Activated CD4-positive, CD25-positive, alpha-beta regulatory T cell treated with anti-CD3 and anti-CD28 coated beads, Interleukin-2, amount 50 U/mL, for 72 hours (primary cell): ENCODE measurements around the gene HERC4.

Experiments used
- DNase-seq: peaks from one replicate; pipeline ENCODE4 v3.0.0; 2021

HERC4 gene

DNA sequence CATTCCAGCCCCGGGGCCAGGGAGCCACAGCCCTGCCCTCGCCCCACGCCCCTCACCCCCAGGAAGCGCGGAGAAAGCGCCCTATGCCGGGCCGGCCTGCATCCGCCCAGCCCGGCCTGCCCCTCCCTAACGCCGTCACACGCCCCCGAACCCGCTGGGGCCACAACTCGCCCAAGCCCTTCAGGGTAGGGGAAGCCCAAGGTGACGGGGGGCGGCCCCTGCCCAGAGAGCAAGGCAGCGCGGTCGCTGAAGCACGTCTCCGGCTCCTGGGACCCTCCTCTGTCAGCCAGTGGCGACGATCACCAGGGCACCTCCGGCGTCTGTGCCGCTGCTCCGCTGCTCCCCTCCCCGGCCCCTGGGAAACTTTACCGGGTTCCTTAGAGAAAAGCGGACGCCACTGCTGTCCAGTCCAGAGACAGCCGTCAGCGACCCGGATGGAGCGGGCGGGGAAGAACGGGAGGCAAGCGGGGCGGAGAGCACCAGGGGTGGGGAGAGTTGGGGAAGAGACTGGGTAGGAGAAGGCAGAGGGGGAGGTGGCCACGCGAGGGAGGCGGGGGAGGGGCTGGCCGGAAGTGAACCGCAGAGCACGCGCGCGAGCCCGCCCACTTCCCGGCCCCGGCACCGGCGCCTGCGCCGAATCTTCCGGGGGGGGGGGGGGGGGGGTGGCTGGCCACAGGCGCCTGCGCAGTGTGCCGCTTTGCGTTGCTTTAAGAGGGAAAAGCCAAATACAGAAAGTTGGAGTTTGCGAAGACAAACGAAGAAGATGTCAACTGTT, at the start of gene HERC4:
Gene HERC4, minus strand, starts transcription at position 509 of the 775 bp plus-strand sequence. CDS start 2,175 bp downstream, outside the sequence.
- DNase-seq: peak; percentile 88

- no peak for DNase-seq
Observed at GRCh38 chr10:68124718-68125117, 49.6 kb upstream of the HERC4 start.

GRCh38 chr10:68121852-68122251, 46.8 kb upstream of the HERC4 start:
- no peak for DNase-seq

GRCh38 chr10:68121020-68121743, 46.1 kb upstream of the HERC4 start:
- no peak for DNase-seq

- DNase-seq: no peak
Observed at GRCh38 chr10:68118657-68119056, 43.6 kb upstream of the HERC4 start.

- DNase-seq: no peak
Observed at GRCh38 chr10:68112837-68113236, 37.8 kb upstream of the HERC4 start.

DNA sequence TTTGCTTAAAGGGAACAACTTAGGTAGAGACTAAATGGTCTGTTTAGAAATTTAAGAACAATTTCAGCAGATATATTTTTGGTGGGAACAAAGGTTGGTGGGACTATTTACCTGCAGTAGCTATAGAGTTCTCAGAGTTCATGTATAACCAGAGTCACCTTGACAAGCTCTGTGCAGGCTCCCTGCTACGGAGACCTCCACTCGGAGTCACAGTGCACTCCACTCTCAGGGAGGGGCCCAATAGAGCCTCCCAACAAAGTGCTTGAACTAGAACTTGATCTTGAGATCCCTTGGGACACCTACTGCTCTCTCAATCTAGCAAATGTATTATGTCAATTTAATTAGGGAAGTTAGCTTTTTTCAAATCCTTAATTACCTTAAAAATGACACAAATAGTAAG, 36.5 kb upstream of the HERC4 start:
- DNase-seq: no peak

- DNase-seq: no peak
Observed at GRCh38 chr10:68110027-68110426, 34.9 kb upstream of the HERC4 start.

DNA sequence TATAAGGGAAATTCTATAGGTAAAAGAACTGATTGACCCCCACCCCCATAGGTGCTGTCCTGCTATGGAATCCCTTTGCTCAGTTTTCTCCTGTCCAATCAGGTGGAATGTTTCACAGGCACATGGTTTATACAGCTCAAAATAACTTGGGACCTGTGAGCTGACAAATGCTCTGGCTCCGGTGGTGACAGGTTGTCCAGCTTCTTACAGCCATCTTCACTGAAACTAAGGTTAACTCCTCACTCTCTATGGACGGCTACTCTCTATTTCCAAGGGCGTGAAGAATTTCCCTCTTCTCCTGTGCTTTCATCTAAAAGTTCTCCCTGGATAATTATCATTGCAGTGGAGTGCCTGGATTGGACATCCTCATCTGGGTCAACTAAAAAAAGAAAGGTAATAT, 34.2 kb upstream of the HERC4 start, which contains the start of gene MYPN:
Gene MYPN, plus strand, starts transcription at position 158 of the 400 bp plus-strand sequence. CDS start 11,951 bp downstream, outside the sequence.
- DNase-seq: no peak

GRCh38 chr10:68108653-68109052, 33.6 kb upstream of the HERC4 start:
- DNase-seq: no peak

DNA sequence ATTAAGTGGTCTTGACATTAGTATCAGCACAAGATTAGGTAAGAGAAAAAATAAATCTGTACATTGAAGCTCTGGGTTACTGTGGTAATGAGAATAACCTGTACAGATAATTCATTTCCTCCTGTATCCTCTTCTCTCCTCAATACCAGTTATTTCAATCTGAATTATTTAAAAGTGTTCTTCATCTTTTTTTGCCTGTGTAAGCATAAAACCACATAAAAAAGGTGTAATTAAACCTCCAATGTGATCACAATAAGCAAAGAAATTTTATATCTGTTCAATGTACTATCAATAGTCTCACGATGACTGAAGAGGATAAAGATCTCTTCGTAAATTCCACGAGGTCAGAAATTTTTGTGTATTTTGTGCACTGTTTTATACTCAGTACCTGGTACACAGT, 33.0 kb upstream of the HERC4 start:
- no peak for DNase-seq

DNA sequence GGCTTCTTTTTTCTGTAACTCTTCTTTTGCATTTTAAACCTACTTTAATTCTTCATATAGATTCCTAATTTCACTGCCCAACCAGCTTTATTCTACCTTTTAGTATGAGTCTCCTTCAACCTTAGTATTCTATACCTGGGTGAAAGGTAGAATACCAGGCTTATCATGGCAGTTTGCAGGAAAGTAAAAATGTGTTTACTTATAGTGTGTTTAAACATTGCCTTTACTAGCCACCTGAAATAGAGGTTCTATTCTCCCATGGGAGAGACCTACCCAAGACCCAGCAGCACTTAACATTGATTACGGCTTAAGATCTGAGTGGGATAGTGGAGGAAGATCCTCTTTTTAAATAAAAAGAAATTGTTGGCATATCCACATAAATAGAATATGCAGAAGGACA, 32.6 kb upstream of the HERC4 start:
- no peak for DNase-seq

- no peak for DNase-seq
Observed at GRCh38 chr10:68106656-68107055, 31.6 kb upstream of the HERC4 start.

DNA sequence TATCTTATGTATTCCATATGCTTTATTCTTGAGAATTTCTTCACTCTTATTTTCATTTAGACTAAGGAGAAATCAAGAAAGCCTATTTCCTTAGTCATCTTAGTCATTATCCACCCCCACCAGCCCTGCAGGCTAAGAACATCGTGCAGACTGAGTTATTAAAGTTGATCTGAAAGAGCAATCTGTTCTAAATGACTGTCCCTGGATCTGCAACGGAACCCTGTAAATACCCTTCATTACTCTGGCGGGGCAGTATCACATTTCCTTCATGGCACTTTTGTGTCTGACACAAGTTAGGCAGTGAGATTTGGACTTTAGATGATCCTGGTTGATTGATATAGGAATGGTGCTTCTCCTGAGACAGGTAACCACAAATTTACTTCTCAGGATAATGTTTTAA, 30.7 kb upstream of the HERC4 start:
- no peak for DNase-seq

GRCh38 chr10:68103901-68104300, 28.8 kb upstream of the HERC4 start:
- no peak for DNase-seq

DNA sequence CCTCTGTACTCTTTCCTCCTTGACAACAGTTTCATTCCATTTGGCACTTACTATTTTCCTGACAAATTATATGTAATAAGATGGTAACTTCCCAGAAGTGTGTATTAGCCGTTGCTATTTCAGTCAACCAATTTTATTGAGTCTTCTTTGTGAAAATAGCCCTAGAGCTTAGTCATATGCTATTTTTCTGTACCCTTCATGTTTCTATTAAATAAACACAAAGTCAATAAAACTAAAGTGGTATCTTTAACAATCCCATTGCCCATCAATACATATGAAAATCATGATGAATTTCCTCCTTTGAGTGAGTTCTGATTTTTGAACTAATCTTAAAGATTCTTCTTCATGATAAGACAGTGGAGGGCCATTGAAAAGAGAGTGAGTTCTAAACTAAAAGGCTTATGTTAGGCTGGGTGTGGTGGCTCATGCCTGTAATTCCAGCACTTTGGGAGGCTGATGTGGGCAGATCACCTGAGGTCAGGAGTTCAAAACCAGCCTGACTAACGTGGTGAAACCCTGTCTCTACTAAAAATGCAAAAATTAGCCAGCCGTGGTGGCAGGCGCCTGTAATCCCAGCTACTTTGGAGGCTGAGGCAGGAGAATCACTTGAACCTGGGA, 28.3 kb upstream of the HERC4 start:
- DNase-seq: no peak

- DNase-seq: no peak
Observed at GRCh38 chr10:68101066-68101465, 26.0 kb upstream of the HERC4 start.

DNA sequence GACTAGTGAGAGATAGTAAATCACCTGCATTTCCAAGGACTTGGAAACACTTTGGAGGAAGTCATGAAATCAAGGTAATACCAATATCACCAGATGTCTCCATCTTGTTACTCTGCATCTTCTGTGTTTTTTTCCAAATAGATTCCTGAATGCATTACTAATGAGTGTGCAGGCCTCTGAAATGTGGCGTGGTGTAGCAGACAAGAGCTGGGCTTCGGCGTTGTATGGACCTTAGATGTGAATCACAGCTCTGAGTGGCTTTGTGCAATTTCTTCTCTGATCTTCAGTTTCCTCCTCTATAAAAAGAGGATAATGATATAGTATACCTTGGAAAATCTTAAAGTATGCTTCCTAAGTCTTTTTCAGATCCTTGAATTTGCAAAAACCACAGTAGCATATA, 24.7 kb upstream of the HERC4 start:
- DNase-seq: no peak

- no peak for DNase-seq
Observed at GRCh38 chr10:68096913-68097516, 21.9 kb upstream of the HERC4 start.

DNA sequence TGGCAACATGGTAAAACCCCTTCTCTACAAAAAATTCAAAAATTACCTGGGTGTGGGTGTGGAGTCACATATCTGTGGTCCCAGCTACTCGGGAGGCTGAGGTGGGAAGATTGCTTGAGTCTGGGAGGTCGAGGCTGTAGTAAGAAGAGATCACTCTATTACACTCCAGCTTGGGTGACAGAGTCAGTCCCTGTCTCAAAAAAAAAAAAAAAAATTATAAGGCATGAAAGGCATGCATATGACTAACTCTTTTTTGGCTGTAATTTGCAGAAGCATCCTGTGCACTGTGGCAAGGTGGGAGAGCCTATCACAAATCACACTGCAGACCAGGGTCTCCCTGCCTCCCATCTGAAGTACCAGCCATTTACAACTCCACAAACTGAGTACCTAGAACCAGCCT, 20.1 kb upstream of the HERC4 start:
- DNase-seq: no peak

DNA sequence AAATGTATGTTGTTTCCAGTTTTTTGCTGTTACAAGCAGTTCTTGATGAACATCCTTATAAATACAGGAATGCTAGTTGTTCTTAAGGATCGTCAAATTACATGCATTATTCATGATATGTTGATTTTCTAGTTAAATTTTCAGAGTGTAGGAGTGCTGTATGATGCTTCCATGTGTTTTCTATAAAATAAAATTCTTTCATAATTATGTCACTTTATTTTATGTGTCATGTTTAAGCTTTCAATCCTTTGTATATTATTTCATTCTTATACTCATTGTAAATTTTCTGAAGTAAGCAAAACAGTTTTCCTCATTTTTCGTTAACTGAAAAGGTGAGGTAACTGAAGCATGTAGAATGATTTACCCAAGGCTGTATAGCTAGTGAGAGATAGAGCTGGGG, 17.4 kb upstream of the HERC4 start:
- DNase-seq: no peak

DNA sequence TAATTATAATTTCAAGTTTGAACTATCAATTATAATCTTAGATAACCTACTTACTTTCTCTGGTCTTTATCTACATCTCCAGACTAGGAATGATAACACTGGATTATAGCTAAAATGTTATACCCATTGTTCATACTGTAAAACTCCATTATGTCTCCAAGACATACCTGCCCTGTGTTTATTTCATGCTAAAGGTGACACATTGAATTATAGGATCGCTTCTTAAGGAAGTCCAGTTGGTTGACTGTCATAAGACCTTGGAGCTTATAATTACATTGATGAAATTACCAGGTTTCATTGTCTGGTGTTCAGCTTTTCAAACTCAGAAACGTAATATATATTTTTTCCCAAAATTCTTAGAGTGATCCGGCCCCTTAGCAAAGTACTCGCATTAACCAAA, 15.5 kb upstream of the HERC4 start:
- DNase-seq: no peak

DNA sequence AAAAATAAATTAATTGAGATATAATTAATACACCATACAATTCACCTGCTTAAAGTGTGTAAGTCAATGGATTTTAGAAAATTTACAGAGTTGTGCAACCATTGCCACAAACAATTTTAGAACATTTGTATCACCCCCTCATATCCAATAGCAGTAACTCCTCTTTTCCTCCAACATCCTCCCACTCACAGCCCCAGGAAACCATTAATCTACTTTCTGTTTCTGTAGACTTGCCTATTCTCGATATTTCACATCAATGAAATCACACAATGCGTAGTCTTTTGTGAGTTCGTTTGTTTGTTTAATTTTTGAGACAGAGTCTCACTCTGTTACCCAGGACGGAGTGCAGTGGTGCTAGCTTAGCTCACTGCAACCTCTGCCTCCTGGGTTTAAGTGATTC, 13.7 kb upstream of the HERC4 start:
- no peak for DNase-seq
